Measurements from ENCODE around the gene APOO.
"Not testable (repeated sequence)": the region's sequence is repeated elsewhere in the genome, so short reads cannot be mapped to it uniquely, and the experiment has no call there.

The APOO gene

DNA sequence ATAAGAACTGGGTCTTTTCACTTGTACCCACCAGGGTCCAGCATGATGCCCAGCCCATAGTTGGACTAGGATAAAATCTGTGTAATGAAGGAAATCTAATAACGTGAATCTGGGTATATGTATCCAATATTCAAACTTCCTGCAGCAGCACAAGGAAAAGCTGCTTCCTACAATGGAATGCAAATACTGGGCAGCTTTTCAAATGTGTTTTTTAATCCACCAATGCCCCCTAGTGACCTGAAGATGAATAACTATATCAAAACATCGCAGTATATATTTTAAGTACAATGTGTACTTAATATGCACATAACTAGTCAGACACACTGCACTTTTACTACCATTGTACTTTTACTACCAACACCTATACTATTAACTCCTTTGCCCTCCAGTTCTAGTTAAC is 5.3 kb downstream of the APOO start:
- peak; percentile 66 for DNase-seq (ENCODE audit: low spot score)

DNA sequence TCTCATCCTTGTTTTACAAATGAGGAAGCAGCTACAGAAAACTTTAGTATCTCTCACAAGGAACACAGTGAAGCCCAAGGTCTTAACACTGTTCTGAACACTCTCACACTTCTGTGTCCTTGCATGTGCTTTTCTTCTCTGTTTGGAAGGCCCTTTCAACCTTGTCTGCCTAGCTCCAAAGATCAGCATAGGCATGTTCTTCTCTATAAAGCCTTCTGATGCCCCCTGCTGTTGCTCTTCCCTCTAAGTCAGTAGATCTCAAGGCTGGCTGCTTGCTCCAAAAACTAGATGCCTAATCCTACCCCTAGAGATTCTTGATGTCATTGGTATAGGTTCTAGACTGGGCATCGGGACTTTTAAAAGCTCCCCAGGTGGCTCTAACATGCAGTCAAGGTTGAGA is 5.9 kb downstream of the APOO start:
- peak; percentile 68 for DNase-seq (ENCODE audit: low spot score)

DNA sequence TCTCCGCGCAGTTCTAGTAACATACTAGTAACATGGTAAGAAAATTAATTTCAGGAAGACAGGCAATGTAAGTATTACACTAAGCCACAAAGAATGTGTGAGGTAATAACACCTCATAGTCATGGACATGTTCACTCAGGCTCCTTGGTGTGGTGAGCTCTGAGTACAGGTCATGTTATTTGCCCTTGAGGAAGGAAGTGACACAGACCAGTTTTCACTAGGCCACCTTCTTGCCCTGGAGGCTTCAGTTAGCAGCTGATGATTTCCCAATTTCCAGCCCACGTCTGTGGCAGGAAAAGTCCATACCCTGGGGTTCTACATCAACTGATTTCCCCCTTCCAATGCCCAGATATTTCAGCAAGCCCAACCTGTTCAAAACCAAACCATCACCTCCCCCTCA is 6.7 kb downstream of the APOO start:
- no peak for DNase-seq (ENCODE audit: low spot score)

DNA sequence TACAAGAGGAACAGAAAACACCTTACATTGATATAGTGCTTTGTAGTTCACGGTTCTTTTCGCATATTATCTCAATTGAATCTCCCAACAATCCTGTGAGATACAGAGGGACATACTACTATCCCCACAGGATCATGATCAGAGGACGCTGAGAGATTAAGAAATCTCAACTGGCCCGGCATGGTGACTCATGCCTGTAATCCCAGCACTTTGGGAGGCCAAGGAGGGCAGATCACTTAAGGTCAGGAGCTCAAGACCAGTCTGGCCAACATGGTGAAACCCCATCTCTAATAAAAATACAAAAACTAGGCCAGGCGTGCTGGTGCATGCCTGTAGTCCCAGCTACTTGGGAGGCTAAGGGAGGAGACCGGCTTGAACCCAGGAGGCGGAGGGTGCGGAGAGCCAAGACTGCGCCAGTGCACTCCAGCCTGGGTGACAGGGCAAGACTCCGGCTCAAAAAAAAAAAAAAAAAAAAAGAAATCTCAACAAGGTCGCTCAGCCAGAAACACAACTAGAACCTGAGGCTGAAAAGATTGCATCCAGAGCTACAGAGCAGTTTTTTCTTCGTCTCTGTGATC is 7.4 kb downstream of the APOO start:
- DNase-seq (ENCODE audit: low spot score), result no peak

DNA sequence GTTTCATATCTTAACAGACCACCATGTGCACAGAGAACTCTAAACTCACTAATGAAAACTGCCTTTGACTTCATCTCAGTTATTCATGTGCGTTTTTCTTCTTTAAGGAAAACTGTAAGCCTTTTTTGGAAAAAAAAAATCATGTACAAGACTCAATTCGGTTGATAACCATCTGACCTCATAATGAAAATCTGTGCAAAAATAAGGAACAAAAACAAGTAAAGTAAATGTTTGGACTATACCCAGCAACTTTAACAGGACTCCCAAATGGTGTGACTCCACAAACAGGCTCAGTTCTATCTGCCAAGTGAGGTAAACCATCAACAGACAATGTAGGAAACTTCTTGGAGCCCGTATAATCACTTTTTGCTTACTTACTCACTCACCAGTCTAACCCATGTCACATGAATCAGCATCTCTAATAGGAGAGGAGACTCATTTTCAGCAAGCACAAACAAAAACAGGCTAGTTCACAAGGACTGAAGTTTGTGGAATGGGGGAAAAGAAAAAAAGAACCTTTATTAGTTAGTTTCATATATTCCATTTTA is 9.3 kb downstream of the APOO start:
- peak; percentile 41 for DNase-seq (ENCODE audit: low spot score)

DNA sequence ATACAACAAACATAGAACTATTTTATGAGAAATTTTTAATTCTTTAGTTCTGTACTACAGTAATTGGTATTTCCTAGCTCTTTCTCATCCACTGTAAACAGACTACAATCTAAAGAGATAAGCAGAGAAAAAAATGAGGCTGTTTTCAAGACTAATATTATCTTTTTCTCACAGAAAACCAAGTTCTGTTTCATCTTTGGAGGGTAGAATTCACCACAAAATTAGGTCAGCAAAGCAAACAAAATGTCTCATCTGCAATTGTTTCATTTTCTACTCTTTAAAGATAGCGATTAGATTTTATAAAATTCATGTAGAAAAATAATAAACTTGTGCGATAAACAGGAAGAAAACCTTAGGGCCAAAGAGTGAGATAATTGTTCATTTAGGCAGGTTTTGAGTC is 10.8 kb downstream of the APOO start:
- no peak for DNase-seq (ENCODE audit: low spot score)

DNA sequence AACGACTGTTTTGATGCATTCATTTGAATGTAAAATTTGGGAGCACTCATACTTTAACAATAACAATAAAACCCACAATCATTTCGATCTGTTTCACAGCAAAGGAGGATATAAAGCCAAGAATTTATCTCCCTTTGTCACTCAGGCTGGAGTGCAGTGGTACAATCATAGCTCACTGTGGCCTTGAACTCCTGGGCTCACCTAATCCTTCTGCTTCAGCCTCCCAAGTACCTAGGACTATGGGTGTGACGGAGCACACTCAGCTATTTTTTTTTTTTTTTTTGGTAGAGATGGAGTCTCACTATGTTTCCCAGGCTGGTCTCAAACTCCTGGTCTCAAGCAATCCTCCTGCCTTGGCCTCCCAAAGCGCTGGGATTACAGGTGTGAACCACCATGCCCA is 11.2 kb downstream of the APOO start:
- DNase-seq (ENCODE audit: low spot score), result not testable (repeated sequence)

DNA sequence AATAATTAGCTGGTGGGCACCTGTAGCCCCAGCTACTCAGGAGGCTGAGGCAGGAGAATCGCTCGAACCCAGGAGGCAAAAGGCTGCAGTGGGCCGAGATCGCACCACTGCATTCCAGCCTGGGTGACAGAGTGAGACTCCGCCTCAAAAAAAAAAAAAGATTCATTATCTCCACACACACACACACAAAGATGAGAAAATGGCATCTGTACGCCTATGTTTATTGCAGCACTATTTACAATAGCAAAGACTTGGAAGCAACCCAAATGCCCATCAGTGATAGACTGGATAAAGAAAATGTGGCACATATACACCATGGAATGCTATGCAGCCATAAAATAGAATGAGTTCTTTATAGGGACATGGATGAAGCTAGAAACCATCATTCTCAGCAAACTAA is 12.7 kb downstream of the APOO start:
- DNase-seq (ENCODE audit: low spot score), result not testable (repeated sequence)

DNA sequence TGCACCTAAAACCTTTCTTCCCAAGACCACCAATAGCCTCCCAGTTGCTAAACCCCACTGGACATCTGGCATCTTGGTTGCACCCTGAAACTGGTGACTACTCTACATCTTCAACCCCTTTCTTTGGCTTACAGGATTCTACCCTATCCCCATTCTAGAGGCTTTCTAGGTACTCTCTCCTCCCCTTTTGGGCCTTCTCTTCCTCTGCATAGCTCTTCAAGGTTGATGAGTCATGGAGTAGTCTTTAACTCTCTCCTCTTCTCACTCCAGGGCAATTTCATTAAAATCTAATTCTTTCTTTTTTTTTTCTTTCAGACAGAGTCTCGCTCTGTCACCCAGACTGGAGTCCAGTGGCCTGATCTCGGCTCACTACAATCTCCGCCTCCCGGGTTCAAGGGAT is 16.8 kb downstream of the APOO start:
- DNase-seq (ENCODE audit: low spot score), result no peak

DNA sequence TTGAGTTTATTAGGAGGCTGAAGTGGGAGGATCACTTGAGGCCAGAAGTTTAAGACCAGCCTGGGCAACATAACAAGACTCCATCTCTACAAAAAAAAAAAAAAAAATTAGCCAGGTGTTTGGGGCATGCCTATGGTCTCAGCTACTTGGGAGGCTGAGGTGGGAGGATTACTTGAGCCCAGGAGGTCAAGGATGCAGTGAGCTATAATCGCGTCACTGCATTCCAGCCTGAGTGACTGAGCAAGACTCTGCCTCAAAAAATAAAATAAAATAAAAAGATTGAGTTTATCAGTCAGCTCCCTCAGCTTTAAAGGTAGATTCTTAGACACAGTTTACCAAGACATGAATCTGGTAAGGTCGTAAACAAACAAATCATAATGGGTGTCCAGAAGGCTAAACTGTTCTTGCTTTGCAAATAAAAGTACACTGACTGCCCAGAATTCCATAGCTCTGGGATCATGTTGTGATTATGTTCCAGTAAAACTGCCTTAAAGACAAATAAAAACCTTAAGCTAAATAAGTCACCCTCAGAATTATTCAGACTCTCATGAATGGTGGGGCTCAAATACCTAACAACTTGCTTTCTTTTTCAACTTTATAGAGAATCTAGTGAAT is 18.7 kb downstream of the APOO start:
- DNase-seq (ENCODE audit: low spot score), result no peak

DNA sequence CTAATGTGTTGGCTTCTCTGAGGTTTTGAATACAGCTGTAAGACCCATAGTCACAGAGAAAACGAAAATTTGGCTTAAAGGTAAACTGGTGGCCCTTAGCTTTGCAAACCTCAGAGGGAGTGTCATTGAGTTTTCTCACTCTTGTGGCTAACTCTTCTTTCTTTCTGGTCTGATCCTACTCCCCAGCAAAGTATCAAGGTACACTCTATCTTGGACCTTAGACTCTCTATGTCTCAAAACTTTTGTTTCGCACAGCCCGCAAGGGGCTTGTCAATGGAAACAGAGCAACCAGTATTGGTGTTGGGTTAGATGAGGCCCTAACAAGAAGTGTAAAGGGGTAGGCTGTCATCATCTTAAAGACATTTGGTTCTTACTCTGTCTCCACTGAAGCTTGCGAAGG is 19.8 kb downstream of the APOO start:
- no peak for DNase-seq (ENCODE audit: low spot score)

DNA sequence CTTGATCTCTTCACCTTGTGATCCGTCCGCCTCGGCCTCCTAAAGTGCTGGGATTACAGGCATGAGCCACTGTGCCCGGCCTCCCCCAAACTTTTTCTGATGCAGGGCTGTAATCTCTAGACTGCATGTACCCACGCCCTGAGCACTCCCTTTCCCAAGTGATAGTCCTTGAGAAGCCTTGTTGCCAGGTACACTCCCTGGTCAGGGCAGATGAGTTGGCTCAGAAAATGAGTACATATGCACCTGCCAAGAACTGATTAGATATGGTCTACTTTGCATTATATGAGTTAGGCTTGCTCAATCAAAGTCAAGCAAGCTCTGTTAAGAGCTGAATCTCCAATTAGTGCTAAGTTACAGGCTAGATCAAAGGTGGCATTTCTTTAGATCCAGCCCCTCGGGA is 20.3 kb downstream of the APOO start:
- peak; percentile 63 for DNase-seq (ENCODE audit: low spot score)

DNA sequence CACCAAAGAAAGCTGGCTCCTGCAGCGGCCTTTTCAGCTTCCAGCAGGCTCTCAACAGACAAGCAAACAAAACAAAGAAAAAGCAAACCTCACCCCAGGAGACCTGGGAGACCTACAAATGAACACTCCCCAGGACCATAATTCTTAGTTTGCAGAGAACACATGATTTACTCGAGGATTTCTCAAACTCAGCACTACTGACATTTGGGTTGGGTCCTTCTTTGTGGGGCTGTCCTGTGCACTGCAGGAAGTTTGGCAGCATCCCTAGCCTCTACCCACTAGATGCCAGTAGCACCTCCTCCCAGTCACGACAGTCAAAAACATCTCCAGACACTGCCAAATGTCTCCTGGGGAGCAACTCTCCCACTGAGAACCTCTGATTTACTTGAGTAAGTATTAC is 21.9 kb downstream of the APOO start:
- no peak for DNase-seq (ENCODE audit: low spot score)

DNA sequence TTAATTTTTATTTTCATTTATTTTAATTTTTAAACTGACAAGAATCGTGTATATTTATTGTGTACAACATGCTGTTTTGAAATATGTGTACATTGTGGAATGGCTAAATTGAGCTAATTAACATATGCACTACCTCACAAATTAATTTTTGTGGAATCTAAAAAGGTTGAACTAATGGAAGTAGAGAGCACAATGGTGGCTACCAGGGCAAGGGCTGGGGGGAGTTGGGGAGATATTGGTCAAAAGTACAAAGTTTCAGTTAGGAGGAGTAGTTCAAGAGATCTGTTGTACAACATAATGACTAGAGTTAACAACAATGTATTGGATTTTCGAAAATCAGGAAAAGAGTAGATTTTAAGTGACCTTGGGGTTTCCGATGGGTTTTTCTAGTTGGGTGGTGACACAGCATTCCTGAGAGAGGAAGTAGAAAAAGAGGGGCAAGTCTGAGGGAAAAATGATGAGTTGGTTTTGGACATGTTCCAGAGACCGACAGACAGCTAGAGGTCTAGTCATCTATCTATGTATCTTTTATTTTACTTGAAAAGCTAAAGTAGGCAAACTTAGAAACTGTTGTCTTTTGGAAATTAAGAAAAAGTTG is 23.2 kb downstream of the APOO start:
- peak; percentile 55 for DNase-seq (ENCODE audit: low spot score)

DNA sequence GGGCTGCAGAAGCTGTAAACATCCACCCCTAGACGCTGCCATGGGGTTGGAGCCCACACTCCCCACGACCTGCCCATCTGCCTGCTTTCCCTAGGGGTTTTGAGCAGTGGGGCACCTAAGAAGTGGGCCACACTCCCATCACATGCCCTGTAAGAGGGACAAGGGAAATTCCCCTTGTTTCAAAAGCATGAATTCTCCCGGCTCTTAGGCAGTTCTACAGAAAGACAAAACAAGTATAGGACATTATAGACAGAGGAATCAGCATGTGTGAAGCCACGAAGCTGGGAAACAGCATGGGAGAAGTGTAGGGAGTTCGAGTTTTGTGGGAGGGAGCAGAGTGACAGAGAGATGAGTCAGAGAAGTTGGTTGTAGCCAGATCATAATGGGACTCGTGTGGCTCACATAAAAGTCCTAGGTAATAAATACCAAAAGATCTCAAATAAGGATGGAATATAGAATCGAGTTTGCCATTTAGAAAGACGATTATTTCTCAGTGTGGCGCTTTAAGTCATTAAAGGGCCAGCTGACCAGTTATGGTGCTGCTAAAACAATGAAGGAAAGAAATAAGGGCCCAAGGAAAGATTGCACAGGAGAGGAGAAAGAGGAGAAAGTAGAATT is 23.9 kb downstream of the APOO start:
- DNase-seq (ENCODE audit: low spot score), result no peak

DNA sequence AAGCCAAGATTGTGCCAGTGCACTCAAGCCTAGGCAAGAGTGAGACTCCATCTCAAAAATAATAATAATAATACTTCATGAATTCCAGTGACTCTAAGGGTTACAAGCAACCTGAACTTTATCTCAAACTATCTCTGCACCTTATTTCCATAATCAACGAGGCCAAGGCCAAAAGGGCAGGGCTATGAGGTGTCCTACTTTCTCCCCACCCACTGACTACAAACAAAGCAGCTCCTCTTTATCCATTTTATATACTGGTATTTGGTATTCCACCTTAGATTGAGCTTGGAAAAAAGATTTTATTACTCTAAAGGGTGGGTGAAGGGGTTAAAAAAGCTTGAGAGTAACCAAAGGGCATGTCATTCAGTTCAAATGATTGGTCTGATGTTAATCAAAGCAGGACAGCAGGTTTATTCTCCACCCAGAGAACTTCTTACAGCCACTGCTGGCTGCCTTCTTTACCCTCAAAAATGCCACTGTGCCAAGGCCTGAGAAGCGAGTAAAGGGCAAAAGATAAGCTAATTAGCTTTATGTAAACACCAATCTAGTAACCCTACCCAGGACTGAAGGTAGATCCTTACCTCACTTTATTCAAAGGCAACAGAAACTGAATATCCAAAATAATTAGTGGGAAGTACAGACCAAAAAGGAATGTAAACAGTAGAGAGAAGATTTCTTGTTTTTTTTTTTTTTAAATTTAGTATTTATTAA is 28.2 kb downstream of the APOO start:
- no peak for DNase-seq (ENCODE audit: low spot score)

DNA sequence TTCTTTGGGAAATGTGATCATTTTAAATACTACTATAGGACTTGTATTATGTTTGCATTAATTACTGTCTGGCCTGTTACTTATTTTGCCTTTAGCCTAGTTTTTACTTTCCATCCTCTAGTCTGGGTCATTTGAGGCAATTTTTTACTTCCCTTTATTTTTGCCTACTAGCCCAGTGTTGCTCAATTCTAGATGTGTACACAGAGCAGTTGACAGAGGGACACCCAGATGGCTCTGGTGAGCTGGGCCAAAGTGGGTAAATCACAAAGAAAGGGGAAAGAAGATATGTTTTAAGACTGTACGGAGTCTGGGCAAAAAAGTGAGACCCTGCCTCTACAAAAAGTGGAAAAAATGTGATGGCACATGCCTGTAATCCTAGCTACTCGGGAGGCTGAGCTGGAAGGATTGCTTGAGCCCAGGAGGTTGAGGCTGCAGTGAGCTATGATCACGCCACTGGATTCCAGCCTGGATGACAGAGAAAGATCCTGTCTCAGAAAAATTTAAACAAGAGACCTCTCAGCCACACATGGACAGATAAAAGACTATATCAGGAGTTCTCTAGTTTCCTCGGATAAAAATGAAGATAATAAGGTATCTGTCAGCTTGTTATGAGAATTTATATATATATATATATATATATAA is 35.7 kb downstream of the APOO start:
- DNase-seq (ENCODE audit: low spot score), result no peak

DNA sequence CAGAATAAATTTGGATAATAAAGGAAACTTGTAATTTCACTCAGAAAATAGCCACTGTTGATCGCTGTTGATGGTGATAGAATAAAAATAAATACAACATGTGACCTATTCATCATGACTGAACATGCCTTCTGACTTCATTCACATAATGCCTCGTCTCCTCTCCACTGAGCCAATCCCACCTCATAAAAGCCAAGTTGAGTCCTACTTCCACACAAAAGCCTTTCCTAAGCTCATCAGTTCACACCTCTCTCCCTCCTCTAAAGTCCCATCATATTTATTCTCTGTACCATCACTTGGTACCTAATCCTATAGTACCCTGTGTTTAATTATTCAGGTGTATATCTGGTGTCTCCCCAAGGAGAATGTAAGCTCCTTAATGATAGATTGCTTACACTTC is 37.7 kb downstream of the APOO start:
- no peak for DNase-seq (ENCODE audit: low spot score)

DNA sequence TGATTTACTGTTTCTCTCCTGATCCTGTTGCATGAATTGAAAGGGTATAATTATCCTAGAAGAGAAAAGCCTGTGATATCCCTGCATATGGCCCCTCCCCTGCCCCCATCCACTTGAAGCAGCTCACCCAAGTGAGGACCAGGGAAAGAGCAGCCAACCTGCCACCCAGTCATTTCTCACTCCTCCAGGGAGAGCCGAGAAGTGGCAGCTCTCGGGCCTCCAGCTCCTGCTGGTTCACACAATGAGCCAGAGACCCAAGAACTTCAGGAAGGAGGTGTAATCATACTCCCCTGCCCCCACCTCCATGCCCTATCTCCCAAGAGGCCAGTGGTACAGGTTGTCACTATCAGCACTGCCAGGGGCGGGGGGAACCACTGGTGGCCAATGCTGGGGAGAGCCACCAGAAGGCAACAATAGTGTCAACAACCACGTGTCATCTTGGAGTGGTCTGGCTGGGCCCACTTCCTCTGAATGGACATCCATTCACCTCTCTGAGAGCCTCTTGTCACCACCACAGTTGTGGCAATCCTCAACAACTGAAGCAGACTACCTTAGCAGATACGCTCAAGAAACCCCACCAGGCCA is 42.9 kb downstream of the APOO start:
- no peak for DNase-seq (ENCODE audit: low spot score)

DNA sequence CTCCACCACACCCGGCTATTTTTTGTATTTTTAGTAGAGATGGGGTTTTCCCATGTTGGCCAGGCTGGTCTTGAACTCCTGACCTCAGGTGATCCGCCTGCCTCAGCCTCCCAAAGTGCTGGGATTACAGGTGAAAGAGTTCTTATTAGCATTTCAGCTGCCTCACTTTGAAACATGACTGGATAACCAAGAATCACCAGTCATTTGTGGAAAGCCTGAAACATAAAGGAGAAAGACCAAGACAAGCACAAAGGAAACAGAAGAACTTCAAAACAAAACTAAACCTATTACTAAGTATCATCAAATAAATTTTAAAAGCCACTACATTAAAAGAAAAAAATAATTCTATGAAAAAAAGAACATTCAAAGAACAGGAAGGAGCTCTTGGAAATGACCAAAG is 45.8 kb downstream of the APOO start:
- not testable (repeated sequence) for DNase-seq (ENCODE audit: low spot score)

DNA sequence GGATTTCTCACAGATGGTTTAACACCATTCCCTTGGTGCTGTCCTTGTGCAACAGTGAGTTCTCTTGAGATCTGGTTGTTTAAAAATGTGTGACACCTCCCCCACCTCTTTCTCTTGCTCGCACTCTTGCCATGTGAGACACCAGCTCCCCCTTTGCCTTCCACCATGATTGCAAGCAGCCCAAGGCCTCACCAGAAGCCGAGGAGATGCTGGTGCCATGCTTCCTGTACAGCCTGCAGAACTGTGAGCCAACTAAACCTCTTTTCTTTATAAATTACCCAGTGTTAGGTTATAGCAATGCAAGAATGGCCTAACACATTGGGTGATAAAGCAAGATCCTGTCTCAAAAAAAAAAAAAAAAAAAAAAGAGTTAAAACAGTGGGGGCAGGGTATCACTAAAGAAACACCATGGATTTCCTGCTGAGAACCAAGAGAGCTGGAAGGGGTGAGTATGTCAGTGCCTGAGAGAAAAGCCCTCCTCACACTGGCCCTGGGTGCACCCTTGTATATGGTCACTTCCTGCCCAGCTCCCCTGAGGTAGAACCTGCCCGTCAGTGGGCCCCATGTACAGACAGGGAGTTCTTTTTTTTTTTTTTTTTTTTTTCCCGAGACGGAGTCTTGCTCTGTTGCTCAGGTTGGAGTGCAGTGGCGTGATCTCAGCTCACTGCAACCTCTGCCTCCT is 46.4 kb downstream of the APOO start:
- DNase-seq (ENCODE audit: low spot score), result no peak
